Activated CD8-positive, alpha-beta T cell treated with anti-CD3 and anti-CD28 coated beads, Interleukin-2, amount 10 ng/mL, durations not matched to agents 7 days and 5 days (primary cell): ENCODE data around the gene NCKAP5. TPM values are rescaled to one million over a fixed set of nuclear protein-coding genes. Genes with fewer than 3 reads are reported as not detected.

ENCODE experiments used
- ATAC-seq: fragments of 150-1000 bp; cut with Tn5 transposase; one replicate; pipeline ENCODE4 v1.10.0; 2021; ENCODE audit warnings: moderate library complexity
- CTCF ChIA-PET: fragments of 350-600 bp; sonication (Branson Sonifier 250); formaldehyde crosslinking; loops from one replicate; lab custom pipeline; 2021; ENCODE audit warnings: antibody characterized with exemption; lab: Charles Lee
- POLR2A ChIA-PET: fragments of 350-600 bp; sonication (Branson Sonifier 250); formaldehyde crosslinking; loops from one replicate; lab custom pipeline; 2021; ENCODE audit warnings: antibody characterized with exemption; lab: Charles Lee
- DNase-seq: peaks from one replicate; pipeline ENCODE4 v3.0.0-alpha.2; 2020
- H3K27ac Mint-ChIP-seq: one replicate; pipeline ENCODE4 v1.8.0; 2021; ENCODE audit warnings: mild to moderate bottlenecking, mixed read lengths
- H3K27me3 Mint-ChIP-seq: one replicate; pipeline ENCODE4 v1.8.0; 2021; ENCODE audit warnings: low read depth, mixed read lengths
- H3K36me3 Mint-ChIP-seq: one replicate; pipeline ENCODE4 v1.8.0; 2021; ENCODE audit warnings: low read depth, mixed read lengths
- H3K4me1 Mint-ChIP-seq: one replicate; pipeline ENCODE4 v1.8.0; 2021; ENCODE audit warnings: low read depth, mixed read lengths
- H3K4me3 Mint-ChIP-seq: one replicate; pipeline ENCODE4 v1.8.0; 2021; ENCODE audit warnings: mild to moderate bottlenecking, mixed read lengths
- H3K9me3 Mint-ChIP-seq: one replicate; pipeline ENCODE4 v1.8.0; 2022; ENCODE audit warnings: mixed read lengths; ENCODE audit not compliant: insufficient read depth
- total RNA-seq, 2 experiments: library from RNA; stranded (reverse); gene quantifications; one replicate each; pipeline ENCODE4 v1.2.3, GENCODE V29; 2021

The NCKAP5 gene
- total RNA-seq, 2 experiments from 2014 or later: not detected

GRCh38 chr2:133249362-133249761, 318.9 kb downstream of the NCKAP5 start:
- Mint-ChIP-seq H3K27me3 (no peaks in the 10 kb centered on the region), H3K4me3 (no peak overlapping the region), H3K4me1 (no peaks in the 10 kb centered on the region), H3K9me3 (no peaks in the 10 kb centered on the region), H3K36me3 (no peaks in the 10 kb centered on the region), H3K27ac (no peak overlapping the region)
- ATAC-seq (no peak), DNase-seq (no peak)
- ChIA-PET POLR2A (interaction anchor here (0.6 kb wide), 1 partner anchor 38 kb away, joined by 5 read pairs; no protein-coding TSS in a partner anchor), CTCF (no interaction called here)

GRCh38 chr2:133248264-133248663, 320.0 kb downstream of the NCKAP5 start:
- CTCF ChIA-PET: no interaction called here
- ATAC-seq: no peak

GRCh38 chr2:133247631-133248030, 320.6 kb downstream of the NCKAP5 start:
- H3K4me3 Mint-ChIP-seq: no peak overlapping the region
- no peak for ATAC-seq
- no peaks in the 10 kb centered on the region for H3K4me1 Mint-ChIP-seq
- no peak for DNase-seq
- no peaks in the 10 kb centered on the region for H3K27me3 Mint-ChIP-seq
- H3K27ac Mint-ChIP-seq: no peak overlapping the region
- ChIA-PET CTCF (no interaction called here), POLR2A (no interaction called here)
- H3K36me3 Mint-ChIP-seq: no peaks in the 10 kb centered on the region
- no peaks in the 10 kb centered on the region for H3K9me3 Mint-ChIP-seq

More at GRCh38 chr2:133248264-133248663, 320.0 kb downstream of the NCKAP5 start:
- POLR2A ChIA-PET: no interaction called here
- no peak overlapping the region for H3K4me3 Mint-ChIP-seq
- no peaks in the 10 kb centered on the region for H3K36me3 Mint-ChIP-seq
- no peak for DNase-seq
- H3K27ac Mint-ChIP-seq: no peak overlapping the region
- H3K9me3 Mint-ChIP-seq: no peaks in the 10 kb centered on the region
- no peaks in the 10 kb centered on the region for H3K27me3 Mint-ChIP-seq
- H3K4me1 Mint-ChIP-seq: no peaks in the 10 kb centered on the region

GRCh38 chr2:133241224-133241571, 327.1 kb downstream of the NCKAP5 start:
- ATAC-seq (no peak), DNase-seq (no peak)
- Mint-ChIP-seq H3K36me3 (no peaks in the 10 kb centered on the region), H3K9me3 (no peaks in the 10 kb centered on the region), H3K4me3 (no peak overlapping the region), H3K27me3 (no peaks in the 10 kb centered on the region), H3K4me1 (no peaks in the 10 kb centered on the region), H3K27ac (no peak overlapping the region)
- CTCF ChIA-PET: no interaction called here
- POLR2A ChIA-PET: no interaction called here

GRCh38 chr2:133240491-133241223, 327.6 kb downstream of the NCKAP5 start:
- Mint-ChIP-seq H3K36me3 (no peaks in the 10 kb centered on the region), H3K9me3 (no peaks in the 10 kb centered on the region), H3K27ac (no peak overlapping the region), H3K4me1 (no peaks in the 10 kb centered on the region), H3K4me3 (no peak overlapping the region), H3K27me3 (no peaks in the 10 kb centered on the region)
- ChIA-PET POLR2A (no interaction called here), CTCF (no interaction called here)
- ATAC-seq (no peak), DNase-seq (no peak)

GRCh38 chr2:133235968-133236367, 332.3 kb downstream of the NCKAP5 start:
- H3K27me3 Mint-ChIP-seq: no peaks in the 10 kb centered on the region
- ATAC-seq: no peak
- H3K4me1 Mint-ChIP-seq: no peaks in the 10 kb centered on the region
- H3K9me3 Mint-ChIP-seq: no peaks in the 10 kb centered on the region
- POLR2A ChIA-PET: no interaction called here
- CTCF ChIA-PET: no interaction called here
- H3K27ac Mint-ChIP-seq: no peak overlapping the region
- no peak for DNase-seq
- no peaks in the 10 kb centered on the region for H3K36me3 Mint-ChIP-seq
- H3K4me3 Mint-ChIP-seq: no peak overlapping the region

- ChIA-PET POLR2A (no interaction called here), CTCF (no interaction called here)
- Mint-ChIP-seq H3K9me3 (no peaks in the 10 kb centered on the region), H3K4me1 (no peaks in the 10 kb centered on the region), H3K36me3 (no peaks in the 10 kb centered on the region), H3K4me3 (no peak overlapping the region), H3K27ac (no peak overlapping the region), H3K27me3 (no peaks in the 10 kb centered on the region)
- no peak for DNase-seq
- ATAC-seq: no peak
Measured at GRCh38 chr2:133232556-133232955, 335.7 kb downstream of the NCKAP5 start.

GRCh38 chr2:133231264-133231663, 337.0 kb downstream of the NCKAP5 start:
- Mint-ChIP-seq H3K27me3 (no peaks in the 10 kb centered on the region), H3K36me3 (no peaks in the 10 kb centered on the region), H3K4me3 (no peak overlapping the region), H3K4me1 (no peaks in the 10 kb centered on the region), H3K27ac (no peak overlapping the region), H3K9me3 (no peaks in the 10 kb centered on the region)
- POLR2A ChIA-PET: no interaction called here
- no peak for DNase-seq
- CTCF ChIA-PET: no interaction called here
- no peak for ATAC-seq

- Mint-ChIP-seq H3K4me1 (no peaks in the 10 kb centered on the region), H3K9me3 (no peaks in the 10 kb centered on the region), H3K4me3 (no peak overlapping the region), H3K27me3 (no peaks in the 10 kb centered on the region), H3K36me3 (no peaks in the 10 kb centered on the region), H3K27ac (no peak overlapping the region)
- CTCF ChIA-PET: no interaction called here
- DNase-seq (no peak), ATAC-seq (no peak)
- POLR2A ChIA-PET: no interaction called here
Measured at GRCh38 chr2:133229974-133230373, 338.3 kb downstream of the NCKAP5 start.

GRCh38 chr2:133223226-133223625, 345.0 kb downstream of the NCKAP5 start:
- CTCF ChIA-PET: no interaction called here
- H3K36me3 Mint-ChIP-seq: no peaks in the 10 kb centered on the region
- H3K4me3 Mint-ChIP-seq: no peak overlapping the region
- no peaks in the 10 kb centered on the region for H3K27me3 Mint-ChIP-seq
- DNase-seq (no peak), ATAC-seq (no peak)
- POLR2A ChIA-PET: no interaction called here
- no peaks in the 10 kb centered on the region for H3K9me3 Mint-ChIP-seq
- H3K4me1 Mint-ChIP-seq: no peaks in the 10 kb centered on the region
- no peak overlapping the region for H3K27ac Mint-ChIP-seq

- ATAC-seq (no peak), DNase-seq (no peak)
- no peak overlapping the region for H3K27ac Mint-ChIP-seq
- no peaks in the 10 kb centered on the region for H3K4me1 Mint-ChIP-seq
- CTCF ChIA-PET: no interaction called here
- no peaks in the 10 kb centered on the region for H3K9me3 Mint-ChIP-seq
- POLR2A ChIA-PET: no interaction called here
- no peaks in the 10 kb centered on the region for H3K27me3 Mint-ChIP-seq
- no peak overlapping the region for H3K4me3 Mint-ChIP-seq
- H3K36me3 Mint-ChIP-seq: no peaks in the 10 kb centered on the region
Measured at GRCh38 chr2:133221398-133221797, 346.9 kb downstream of the NCKAP5 start.

- Mint-ChIP-seq H3K4me1 (no peaks in the 10 kb centered on the region), H3K27ac (no peak overlapping the region), H3K4me3 (no peak overlapping the region), H3K27me3 (no peaks in the 10 kb centered on the region), H3K9me3 (no peaks in the 10 kb centered on the region), H3K36me3 (no peaks in the 10 kb centered on the region)
- POLR2A ChIA-PET: no interaction called here
- CTCF ChIA-PET: no interaction called here
- ATAC-seq (no peak), DNase-seq (no peak)
Measured at GRCh38 chr2:133218204-133218603, 350.1 kb downstream of the NCKAP5 start.

GRCh38 chr2:133215477-133215876, 352.8 kb downstream of the NCKAP5 start:
- H3K27ac Mint-ChIP-seq: no peak overlapping the region
- no peak overlapping the region for H3K4me3 Mint-ChIP-seq
- DNase-seq: no peak
- no peaks in the 10 kb centered on the region for H3K36me3 Mint-ChIP-seq
- no peaks in the 10 kb centered on the region for H3K27me3 Mint-ChIP-seq
- H3K9me3 Mint-ChIP-seq: no peaks in the 10 kb centered on the region
- no peak for ATAC-seq
- H3K4me1 Mint-ChIP-seq: no peaks in the 10 kb centered on the region
- POLR2A ChIA-PET: no interaction called here
- CTCF ChIA-PET: no interaction called here
